DMS 273 (cell line): ENCODE data around the gene CHAF1A.

Experiments used
- DNase-seq: peaks from one replicate; lab custom pipeline; 2025; ENCODE audit not compliant: unreplicated experiment; lab: John Stamatoyannopoulos, UW

The CHAF1A gene

GRCh38 chr19:4453232-4454179 lies 51.1 kb downstream of the CHAF1A start:
- no peak for DNase-seq

DNA sequence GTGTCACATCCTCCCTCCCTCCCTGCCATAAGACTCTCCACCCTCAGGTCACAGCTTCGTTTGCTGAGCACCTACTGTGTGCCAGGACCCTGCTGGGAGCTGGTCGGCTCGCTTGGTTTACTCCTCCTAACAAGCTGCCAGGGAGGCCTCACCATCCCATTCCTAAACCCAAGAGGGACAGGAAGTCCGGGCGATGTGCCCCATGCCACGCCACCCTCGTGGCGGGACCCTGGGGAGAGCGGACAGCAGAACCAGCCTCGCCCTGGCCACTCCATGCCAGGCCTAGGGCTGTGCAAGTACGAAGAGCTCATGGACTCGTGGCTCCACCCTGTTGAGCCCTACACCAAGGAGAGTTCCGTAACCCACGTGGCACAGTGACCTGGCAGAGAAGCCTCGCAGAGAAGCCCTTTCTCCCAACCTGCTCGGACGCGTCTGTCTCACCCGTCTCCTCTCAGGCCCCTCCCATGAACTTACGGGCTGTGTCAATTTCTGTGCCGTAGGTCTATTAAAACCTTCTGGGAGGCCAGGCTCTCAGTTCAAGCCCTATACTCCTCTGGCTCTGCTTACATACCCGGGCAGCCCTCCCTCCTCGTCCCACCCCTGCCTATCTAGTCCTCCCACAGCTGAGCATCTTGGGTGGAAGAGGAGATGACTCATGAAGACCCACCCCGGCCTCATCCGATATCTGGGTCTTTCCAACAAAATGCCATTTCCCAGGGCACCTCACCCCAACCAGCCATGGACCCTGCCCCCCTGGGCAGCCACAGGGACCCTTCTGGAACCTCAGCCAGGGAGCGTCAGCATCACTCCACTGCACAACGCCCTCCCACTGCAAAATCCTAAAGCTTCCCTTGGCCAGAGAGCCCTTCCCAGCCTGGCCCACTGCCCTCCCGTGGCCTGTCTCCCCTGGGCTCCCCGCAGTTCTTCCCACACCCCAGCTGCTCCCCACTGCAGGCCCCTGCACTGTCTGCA lies 52.6 kb downstream of the CHAF1A start:
- peak; percentile 59 for DNase-seq

DNA sequence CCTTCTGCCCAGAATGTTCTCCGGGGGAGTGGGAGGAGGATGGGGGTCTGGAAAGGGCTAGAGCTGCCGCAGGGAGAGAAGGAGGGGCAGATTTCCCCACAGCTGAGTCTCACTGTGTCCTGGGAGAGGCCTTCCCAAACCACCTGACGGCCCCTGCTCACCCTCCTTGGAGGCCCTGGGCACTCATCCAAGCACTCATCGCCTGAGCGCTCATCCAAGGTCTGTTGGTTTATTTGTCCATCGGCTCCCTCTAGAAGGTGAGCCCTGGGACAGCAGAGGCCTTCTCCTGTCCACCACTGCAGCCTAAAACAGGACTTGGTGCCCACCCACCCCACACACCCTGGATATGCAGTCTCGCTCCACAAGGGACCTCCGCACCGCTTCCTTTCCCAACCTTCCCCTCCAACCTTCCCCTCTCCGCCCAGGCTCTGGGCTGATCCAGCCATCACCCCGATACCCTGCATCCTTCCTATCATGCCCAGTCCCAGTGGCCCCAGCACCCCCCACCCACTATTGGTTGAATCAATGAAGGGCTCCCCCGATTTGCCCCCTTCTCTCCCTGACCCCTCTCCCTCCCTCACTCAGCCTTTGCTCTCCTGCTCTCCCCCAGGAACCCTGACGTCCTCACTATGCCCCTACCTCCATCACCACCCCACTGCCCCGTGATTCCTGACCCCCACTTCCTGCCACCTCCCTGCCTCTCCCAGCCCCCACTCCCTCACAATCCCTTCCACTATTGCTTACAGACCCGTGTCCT lies 53.5 kb downstream of the CHAF1A start:
- peak; percentile 95 for DNase-seq

DNA sequence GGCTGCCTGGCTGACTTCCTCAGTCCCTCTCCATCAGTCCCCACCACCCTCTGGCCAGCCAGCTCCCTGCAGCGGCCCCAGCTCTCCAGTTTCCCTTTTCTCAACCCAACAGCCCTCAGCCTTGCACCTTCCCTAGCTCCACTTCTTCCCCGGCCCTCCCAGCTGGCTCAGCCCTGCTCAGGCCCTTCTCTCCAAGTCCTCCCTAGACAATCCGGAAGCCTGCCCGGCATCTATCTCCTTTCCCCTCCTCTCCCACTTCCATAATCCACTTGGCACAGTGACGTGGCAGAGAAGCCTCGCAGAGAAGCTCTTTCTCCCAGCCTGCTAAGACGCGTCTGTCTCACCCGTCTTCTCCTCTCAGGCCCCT lies 54.0 kb downstream of the CHAF1A start:
- DNase-seq, result peak; percentile 86

- peak; percentile 82 for DNase-seq
Observed at GRCh38 chr19:4456843-4457653, 54.6 kb downstream of the CHAF1A start.

DNA sequence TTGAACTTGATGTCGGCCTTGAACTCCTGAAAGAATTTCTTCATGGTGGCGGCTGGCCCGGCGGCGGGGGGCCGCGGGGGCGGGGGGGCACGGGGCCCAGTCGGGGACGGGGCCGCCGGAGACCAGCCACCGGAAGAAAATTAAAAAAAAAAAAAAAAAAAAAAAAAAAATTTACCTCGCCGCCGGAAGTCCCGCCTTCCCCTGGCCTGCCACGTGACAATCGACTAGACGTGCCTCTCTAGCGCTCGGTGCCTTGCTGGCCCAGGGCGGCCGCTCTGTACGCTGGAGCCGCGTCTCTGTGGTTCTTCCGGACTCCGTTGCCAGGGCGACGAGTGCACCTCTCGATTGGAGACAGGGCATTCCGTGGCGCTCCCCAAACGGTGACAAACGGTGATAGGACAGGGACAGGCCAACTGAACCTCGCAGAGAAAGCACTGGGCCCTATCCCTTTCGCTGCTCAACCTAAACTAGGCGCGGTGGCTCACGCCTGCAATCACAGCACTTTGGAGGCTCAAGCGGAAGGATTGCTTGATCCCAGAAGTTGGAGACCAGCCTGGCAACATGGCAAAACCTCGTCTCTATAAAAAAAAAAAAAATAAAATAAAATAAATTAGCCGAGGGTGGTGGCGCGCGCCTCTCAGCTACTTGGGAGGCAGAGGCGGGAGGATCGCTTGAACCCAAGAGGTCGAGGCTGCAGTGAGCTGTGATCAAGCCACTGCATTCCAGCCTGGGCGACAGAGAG lies 55.4 kb downstream of the CHAF1A start, which contains the start of gene UBXN6:
Gene UBXN6 (minus strand): TSS at position 141 of the 742 bp plus-strand sequence. CDS start 97 bp downstream, at position 44.
- DNase-seq, result peak; percentile 99

DNA sequence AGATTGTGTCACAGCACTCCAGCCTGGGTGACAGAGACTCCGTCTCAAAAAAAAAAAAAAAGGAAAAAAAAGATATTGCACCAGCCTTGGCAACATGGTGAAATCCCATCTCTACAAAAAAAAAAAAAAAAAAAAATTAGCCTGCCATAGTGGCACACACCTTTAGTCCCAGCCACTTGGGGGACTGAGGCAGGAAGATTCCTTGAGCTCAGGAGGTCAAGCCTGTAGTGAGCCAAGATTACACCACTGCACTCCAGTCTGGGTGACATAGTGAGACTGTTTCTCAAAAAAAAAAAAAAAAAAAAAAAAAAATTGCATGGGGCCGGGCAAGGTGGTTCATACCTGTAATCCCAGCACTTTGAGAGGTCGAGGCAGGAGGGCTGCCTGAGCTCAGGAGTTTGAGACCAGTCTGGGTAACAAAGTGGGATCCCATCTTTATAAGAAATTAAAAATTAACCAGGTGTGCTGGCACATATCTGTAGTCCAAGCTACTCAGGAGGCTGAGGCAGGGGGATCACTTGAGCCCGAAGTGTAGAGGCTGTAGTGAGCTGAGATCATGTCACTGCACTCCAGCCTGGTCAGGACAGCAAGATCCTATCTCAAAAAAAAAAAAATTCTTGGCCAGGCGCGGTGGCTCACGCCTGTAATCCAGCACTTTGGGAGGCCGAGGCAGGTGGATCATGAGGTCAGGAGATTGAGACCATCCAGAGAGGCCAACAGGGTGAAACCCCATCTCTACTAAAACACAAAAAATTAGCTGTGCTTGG lies 62.6 kb downstream of the CHAF1A start:
- no peak for DNase-seq

- no peak for DNase-seq
Observed at GRCh38 chr19:4467835-4468234, 65.4 kb downstream of the CHAF1A start.

DNA sequence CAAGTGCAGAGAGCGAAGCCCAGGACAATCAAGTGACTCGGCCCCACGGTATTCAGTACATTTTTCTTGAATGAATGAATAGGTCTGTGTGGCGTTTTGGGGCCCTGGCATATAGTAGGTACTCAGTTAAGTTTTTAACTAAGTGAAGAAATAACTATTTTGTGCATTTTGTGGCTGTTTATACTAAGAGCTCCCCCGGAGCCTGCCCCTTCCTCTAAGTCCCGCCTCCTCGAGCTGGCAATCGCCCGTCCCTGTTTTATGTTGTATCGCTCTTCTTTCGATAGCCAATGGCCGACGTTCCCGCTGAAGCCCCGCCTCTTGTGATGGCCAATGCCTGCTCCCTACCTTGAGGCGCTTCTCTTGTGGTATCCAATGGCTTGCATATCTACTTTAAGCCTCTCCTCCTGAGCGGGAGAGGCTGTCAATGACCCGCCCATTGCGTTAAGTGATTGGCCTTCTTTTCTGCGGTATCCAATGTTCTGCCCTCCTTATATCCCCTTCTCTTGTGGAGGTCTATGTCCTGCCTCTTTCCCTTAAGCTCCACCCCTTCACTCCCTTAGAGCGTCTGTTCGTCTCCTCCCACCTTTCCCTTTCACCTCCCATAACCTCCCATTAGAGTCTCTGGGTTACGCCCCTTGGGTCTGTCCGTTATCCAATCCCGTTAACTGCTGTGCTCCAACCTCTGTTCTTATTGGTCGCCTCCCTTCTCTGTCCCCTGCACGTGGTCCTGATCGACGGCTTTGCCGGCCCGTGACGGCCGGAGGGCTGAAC lies 69.1 kb downstream of the CHAF1A start:
- peak; percentile 100 for DNase-seq

GRCh38 chr19:4472174-4472974 lies 69.9 kb downstream of the CHAF1A start, which contains the start of gene HDGFL2:
Gene HDGFL2 (plus strand): TSS chr19:4472297. CDS start chr19:4472351, 54 bp downstream.
- DNase-seq, result peak; percentile 49

DNA sequence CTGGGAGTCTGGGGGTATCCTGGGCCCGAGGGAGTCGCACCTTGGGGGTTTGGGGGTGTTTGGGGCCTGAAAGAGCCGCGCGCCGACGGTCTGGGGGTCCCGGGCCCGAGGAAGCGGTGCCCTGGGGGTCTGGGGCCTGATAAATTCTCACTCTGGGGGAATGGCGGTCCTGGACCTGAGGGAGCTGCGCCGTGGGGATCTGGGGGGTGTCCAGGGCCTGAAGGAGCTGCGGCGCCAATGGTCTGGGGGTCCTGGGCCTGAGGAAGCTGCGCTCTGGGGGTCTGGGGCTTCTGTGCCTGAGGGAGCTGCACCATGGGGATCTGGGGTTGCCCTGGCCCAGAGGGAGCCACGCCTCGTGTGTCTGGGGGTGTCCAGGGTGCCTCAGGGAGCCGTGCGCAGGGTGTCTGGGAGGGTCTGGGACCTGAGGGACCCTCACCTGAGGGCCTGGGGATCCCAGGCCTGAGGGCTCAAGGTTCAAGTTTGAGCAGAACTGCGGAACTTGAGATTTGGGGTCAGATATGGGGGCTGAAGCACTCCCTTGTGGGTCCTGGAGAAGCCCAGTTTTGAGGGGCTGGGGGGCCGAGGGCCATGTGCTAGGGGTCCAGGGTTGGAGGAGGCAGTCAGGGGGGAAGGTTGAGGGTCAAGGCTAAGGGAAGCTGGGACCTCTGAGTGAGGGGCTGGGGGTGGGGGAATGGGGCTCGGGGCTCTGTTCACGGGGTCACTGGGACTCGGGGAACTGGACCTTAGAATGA lies 70.7 kb downstream of the CHAF1A start:
- no peak for DNase-seq

- no peak for DNase-seq
Observed at GRCh38 chr19:4473763-4474513, 71.5 kb downstream of the CHAF1A start.

DNA sequence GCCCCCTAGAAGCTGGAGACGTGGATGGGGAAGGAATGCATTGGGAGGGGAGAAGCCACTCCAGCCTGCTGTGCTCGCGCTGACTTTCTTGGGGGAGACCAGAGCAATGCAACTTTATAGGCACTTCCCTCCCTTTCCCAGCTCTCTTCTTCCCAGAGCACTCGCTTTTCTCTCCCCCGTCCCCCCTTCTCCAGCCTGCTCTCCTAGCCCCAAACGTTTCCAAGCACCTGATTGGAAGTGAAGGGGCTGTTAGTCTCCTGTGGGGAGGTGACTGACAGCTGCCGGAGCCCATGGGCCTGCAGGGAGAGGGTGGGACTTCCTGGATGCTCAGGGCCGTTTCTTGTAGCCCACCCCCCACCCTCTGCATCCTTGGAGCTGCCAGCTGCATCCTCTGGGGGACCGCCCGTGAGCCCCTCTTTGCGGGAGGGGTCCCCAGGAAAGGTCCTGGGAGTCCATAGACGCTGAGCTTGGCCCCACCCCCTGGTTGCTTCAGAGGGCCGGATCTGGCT lies 72.1 kb downstream of the CHAF1A start:
- DNase-seq, result peak; percentile 62

GRCh38 chr19:4477034-4477801 lies 74.8 kb downstream of the CHAF1A start:
- DNase-seq, result no peak
